ENCODE data around the gene MAST4. TPM values are rescaled to one million over a fixed set of nuclear protein-coding genes. Genes with fewer than 3 reads are reported as not detected.
A peak's percentile ranks its signal among the peaks of the same experiment; 100 is the strongest.

Gene MAST4
- polyA plus RNA-seq, 2 of the 4 experiments (the other 2 are of a cell fraction) = 1.2 to 5.8 TPM

DNA sequence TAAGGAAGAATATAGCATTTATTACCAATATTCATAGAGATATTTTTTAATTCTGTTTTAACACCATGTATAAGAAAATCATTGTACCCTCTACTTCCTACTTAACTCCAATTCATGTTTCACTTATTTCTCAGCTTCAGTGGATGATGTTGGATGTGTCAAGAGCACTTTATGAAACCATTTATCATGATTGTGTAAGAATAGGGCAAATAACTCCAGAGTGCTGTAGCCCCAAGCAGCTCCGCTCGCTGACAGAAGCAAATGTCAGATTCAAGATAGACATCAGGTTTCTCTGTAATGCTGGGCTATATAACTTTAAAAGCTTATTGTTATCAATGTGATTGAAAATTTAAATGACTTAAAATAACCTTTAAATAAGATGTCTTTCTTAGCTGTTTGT is 50.4 kb downstream of the MAST4 start:
- ATAC-seq = no peak
- POLR2A ChIA-PET = no interaction called here
- DNase-seq (ENCODE audit: low read depth in 1 of 2, low spot score in 1 of 2) = no peak

DNA sequence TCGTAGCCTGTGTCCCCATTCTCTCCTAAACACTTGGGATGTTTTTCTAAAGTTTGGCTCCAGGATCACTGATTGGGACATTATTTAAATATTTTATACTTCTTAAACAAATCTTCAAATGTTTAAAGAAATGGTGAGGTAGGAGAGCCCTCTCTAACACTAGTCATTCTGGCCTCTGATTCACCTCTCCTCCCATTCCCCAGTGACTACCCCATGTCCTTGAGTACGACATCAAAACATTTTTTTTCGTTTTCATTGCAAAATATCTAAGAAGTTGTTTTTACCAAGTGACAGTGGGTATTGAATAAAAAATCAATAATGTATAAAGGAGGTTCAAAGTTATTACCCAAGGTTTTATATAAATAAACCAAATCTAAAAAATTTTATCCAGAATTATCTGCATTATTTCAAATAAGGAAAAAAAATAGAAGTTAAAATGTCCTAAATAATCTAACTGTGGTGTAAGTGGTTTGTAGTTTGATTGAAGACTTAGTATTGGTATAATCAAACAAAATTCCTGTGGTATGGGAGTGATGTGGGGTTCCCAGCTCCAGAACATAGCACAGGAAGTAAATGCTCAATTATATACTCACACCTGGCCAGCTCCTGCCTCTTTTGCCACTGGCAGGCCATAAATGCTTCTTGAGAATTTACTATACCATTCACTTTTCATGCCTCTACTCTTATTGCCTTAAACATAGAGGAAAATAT is 51.1 kb downstream of the MAST4 start:
- ATAC-seq (no peak), DNase-seq (ENCODE audit: low read depth in 1 of 2, low spot score in 1 of 2) (no peak), FAIRE-seq (no peak)
- no peak overlapping the region for H3K4me3 ChIP-seq
- H3K4me1 ChIP-seq = no peaks in the 10 kb centered on the region
- 6% methylated on average over 3 of the region's 3 CpGs for WGBS (ENCODE audit: missing lambda C conversion rate)
- ChIA-PET POLR2A (no interaction called here), CTCF (no interaction called here)
- no peak for TF ChIP-seq ZSCAN20 (CRISPR knock-in tag; IDR thresholded peaks at IDR 0.05)
- TF ChIP-seq RNF2 (IDR thresholded peaks at IDR 0.05; ENCODE audit: borderline replicate concordance, low read depth) = peak; percentile 92; the same call in 1 of the 2 replicates
- no peak for TF ChIP-seq KDM5A (IDR thresholded peaks at IDR 0.05)
- peak; percentile 73; the same call in 1 of the 2 replicates for TF ChIP-seq CBX8 (IDR thresholded peaks at IDR 0.05)
- TF ChIP-seq, protein P1, sequence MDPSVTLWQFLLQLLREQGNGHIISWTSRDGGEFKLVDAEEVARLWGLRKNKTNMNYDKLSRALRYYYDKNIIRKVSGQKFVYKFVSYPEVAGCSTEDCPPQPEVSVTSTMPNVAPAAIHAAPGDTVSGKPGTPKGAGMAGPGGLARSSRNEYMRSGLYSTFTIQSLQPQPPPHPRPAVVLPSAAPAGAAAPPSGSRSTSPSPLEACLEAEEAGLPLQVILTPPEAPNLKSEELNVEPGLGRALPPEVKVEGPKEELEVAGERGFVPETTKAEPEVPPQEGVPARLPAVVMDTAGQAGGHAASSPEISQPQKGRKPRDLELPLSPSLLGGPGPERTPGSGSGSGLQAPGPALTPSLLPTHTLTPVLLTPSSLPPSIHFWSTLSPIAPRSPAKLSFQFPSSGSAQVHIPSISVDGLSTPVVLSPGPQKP (IDR thresholded peaks at IDR 0.05; ENCODE audit: low read depth, low read length) = no peak
- no peaks in the 10 kb centered on the region for H3K9me3 ChIP-seq
- H3K27ac ChIP-seq = no peak overlapping the region
- no peak overlapping the region for H3K4me2 ChIP-seq

More for the DNA sequence above, 50.4 kb downstream of the MAST4 start:
- no peaks in the 10 kb centered on the region for H3K9me3 ChIP-seq
- no peaks in the 10 kb centered on the region for H3K4me1 ChIP-seq
- no peak overlapping the region for H3K27ac ChIP-seq
- CTCF ChIA-PET = no interaction called here
- FAIRE-seq = no peak
- WGBS (ENCODE audit: missing lambda C conversion rate) = 80% methylated on average over 2 of the region's 2 CpGs
- H3K4me3 ChIP-seq = no peak overlapping the region
- H3K4me2 ChIP-seq = no peak overlapping the region
- TF ChIP-seq POLR2AphosphoS2 (conservative IDR thresholded peaks at IDR 0.05; ENCODE audit: low read length) (no peak), FOXS1 (CRISPR knock-in tag; IDR thresholded peaks at IDR 0.05) (no peak), FOSB (CRISPR knock-in tag; IDR thresholded peaks at IDR 0.05) (no peak), GATA3 (IDR thresholded peaks at IDR 0.05; ENCODE audit: borderline replicate concordance) (no peak), NFE2L2 (conservative IDR thresholded peaks at IDR 0.05; ENCODE audit: low read length) (no peak), KDM5A (IDR thresholded peaks at IDR 0.05) (no peak), CEBPB (IDR thresholded peaks at IDR 0.05) (no peak), CHD4 (IDR thresholded peaks at IDR 0.05; ENCODE audit: borderline replicate concordance) (no peak), RNF2 (IDR thresholded peaks at IDR 0.05; ENCODE audit: borderline replicate concordance, low read depth) (no peak), SREBF2 (IDR thresholded peaks at IDR 0.05) (no peak), FOSL2 (IDR thresholded peaks at IDR 0.05) (no peak), FOSL2 (CRISPR knock-in tag; IDR thresholded peaks at IDR 0.05) (no peak), CBX2 (IDR thresholded peaks at IDR 0.05; ENCODE audit: borderline replicate concordance, low read depth) (no peak), RCOR1 (IDR thresholded peaks at IDR 0.05; ENCODE audit: low read depth, low read length) (no peak), HOXB5 (CRISPR knock-in tag; IDR thresholded peaks at IDR 0.05) (no peak), ZNF302 (CRISPR knock-in tag; IDR thresholded peaks at IDR 0.05) (no peak)
- TF ChIP-seq, protein P2, sequence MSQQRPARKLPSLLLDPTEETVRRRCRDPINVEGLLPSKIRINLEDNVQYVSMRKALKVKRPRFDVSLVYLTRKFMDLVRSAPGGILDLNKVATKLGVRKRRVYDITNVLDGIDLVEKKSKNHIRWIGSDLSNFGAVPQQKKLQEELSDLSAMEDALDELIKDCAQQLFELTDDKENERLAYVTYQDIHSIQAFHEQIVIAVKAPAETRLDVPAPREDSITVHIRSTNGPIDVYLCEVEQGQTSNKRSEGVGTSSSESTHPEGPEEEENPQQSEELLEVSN (IDR thresholded peaks at IDR 0.05; ENCODE audit: borderline replicate concordance, low read depth) = no peak
- TF ChIP-seq, protein P3, sequence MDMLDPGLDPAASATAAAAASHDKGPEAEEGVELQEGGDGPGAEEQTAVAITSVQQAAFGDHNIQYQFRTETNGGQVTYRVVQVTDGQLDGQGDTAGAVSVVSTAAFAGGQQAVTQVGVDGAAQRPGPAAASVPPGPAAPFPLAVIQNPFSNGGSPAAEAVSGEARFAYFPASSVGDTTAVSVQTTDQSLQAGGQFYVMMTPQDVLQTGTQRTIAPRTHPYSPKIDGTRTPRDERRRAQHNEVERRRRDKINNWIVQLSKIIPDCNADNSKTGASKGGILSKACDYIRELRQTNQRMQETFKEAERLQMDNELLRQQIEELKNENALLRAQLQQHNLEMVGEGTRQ (IDR thresholded peaks at IDR 0.05) = no peak

DNA sequence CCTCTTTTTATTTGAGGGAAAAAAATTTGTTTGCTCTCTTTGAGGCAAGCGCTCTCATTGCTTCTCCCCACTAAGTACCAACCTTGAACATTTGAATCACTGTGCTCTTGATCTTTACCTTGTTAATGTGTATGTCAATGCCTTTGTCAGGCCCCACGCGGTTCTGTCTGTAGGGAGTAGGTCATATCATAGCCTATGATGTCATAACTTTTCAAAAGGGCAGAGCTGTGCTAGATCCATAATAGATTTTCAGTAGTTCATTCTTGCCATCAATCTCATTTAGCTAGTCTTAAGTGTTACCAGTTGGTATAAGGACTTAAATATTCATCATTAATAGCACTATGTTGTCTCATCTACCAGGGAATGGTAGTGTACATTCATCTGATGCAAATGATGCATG is 56.6 kb downstream of the MAST4 start:
- CTCF ChIA-PET = interaction anchor here (1.6 kb wide), 1 partner anchor 10 kb away, joined by 4 read pairs; no protein-coding TSS in a partner anchor
- no peak for FAIRE-seq
- H3K4me2 ChIP-seq = no peak overlapping the region
- no peaks in the 10 kb centered on the region for H3K9me3 ChIP-seq
- POLR2A ChIA-PET = no interaction called here
- DNase-seq (ENCODE audit: low read depth in 1 of 2, low spot score in 1 of 2) = no peak
- WGBS (ENCODE audit: missing lambda C conversion rate) = 17% methylated on average over 3 of the region's 3 CpGs
- no peak for ATAC-seq
- no peak overlapping the region for H3K27ac ChIP-seq
- H3K4me1 ChIP-seq = no peaks in the 10 kb centered on the region
- H3K4me3 ChIP-seq = no peak overlapping the region
- TF ChIP-seq FOXS1 (CRISPR knock-in tag; IDR thresholded peaks at IDR 0.05) (no peak), HEYL (CRISPR knock-in tag; IDR thresholded peaks at IDR 0.05) (no peak), RCOR1 (IDR thresholded peaks at IDR 0.05; ENCODE audit: low read depth, low read length) (no peak), BHLHE40 (IDR thresholded peaks at IDR 0.05; ENCODE audit: low read depth, low read length) (no peak), ESRRA (IDR thresholded peaks at IDR 0.05; ENCODE audit: borderline replicate concordance, low read length) (no peak), JUN (IDR thresholded peaks at IDR 0.05) (no peak), ZFP36 (IDR thresholded peaks at IDR 0.05; ENCODE audit: borderline replicate concordance, partially characterized antibody) (no peak)
- TF ChIP-seq, protein P4, sequence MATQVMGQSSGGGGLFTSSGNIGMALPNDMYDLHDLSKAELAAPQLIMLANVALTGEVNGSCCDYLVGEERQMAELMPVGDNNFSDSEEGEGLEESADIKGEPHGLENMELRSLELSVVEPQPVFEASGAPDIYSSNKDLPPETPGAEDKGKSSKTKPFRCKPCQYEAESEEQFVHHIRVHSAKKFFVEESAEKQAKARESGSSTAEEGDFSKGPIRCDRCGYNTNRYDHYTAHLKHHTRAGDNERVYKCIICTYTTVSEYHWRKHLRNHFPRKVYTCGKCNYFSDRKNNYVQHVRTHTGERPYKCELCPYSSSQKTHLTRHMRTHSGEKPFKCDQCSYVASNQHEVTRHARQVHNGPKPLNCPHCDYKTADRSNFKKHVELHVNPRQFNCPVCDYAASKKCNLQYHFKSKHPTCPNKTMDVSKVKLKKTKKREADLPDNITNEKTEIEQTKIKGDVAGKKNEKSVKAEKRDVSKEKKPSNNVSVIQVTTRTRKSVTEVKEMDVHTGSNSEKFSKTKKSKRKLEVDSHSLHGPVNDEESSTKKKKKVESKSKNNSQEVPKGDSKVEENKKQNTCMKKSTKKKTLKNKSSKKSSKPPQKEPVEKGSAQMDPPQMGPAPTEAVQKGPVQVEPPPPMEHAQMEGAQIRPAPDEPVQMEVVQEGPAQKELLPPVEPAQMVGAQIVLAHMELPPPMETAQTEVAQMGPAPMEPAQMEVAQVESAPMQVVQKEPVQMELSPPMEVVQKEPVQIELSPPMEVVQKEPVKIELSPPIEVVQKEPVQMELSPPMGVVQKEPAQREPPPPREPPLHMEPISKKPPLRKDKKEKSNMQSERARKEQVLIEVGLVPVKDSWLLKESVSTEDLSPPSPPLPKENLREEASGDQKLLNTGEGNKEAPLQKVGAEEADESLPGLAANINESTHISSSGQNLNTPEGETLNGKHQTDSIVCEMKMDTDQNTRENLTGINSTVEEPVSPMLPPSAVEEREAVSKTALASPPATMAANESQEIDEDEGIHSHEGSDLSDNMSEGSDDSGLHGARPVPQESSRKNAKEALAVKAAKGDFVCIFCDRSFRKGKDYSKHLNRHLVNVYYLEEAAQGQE (IDR thresholded peaks at IDR 0.05) = no peak
- TF ChIP-seq, protein P5, sequence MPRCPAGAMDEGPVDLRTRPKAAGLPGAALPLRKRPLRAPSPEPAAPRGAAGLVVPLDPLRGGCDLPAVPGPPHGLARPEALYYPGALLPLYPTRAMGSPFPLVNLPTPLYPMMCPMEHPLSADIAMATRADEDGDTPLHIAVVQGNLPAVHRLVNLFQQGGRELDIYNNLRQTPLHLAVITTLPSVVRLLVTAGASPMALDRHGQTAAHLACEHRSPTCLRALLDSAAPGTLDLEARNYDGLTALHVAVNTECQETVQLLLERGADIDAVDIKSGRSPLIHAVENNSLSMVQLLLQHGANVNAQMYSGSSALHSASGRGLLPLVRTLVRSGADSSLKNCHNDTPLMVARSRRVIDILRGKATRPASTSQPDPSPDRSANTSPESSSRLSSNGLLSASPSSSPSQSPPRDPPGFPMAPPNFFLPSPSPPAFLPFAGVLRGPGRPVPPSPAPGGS (IDR thresholded peaks at IDR 0.05) = no peak

Data from A549 (cell line).